Brain microvascular endothelial cell (primary cell): ENCODE data around the gene NFE2.
"Not testable (repeated sequence)": the region's sequence is repeated elsewhere in the genome, so short reads cannot be mapped to it uniquely, and the experiment has no call there.

Experiments
- DNase-seq: peaks from one replicate; pipeline ENCODE4 v3.0.0-alpha.2; 2020
- H3K27ac ChIP-seq: fragments of 250-450 bp; sonication (Bioruptor Pico); 2 replicates; pipeline ENCODE4 v1.5.1; 2020; ENCODE audit warnings: mild to moderate bottlenecking, moderate library complexity
- H3K27me3 ChIP-seq: fragments of 250-450 bp; sonication (Bioruptor Pico); replicated peaks from 2 replicates; pipeline ENCODE4 v1.5.1; 2020; ENCODE audit warnings: mild to moderate bottlenecking
- H3K36me3 ChIP-seq: fragments of 250-450 bp; sonication (Bioruptor Pico); replicated peaks from 2 replicates; pipeline ENCODE4 v1.5.1; 2020; ENCODE audit warnings: mild to moderate bottlenecking
- H3K4me3 ChIP-seq: 2 replicates; pipeline ENCODE4 v1.5.1; 2011; ENCODE audit warnings: low read depth, mild to moderate bottlenecking, control low read depth, low read length, moderate library complexity
- in situ Hi-C: cut with HindIII; loops from 2 replicates; pipeline ENCODE4 v1.10.0; 2017; ENCODE audit warnings: low sequenced_read_pairs, low pct_ligation_motif_present
- TF ChIP-seq, protein P1 (sequence below): IDR thresholded peaks from 2 replicates; pipeline ENCODE4 v1.5.1; 2011; ENCODE audit warnings: low read depth, mild to moderate bottlenecking, moderate library complexity, low read length, control low read depth, inconsistent platforms; ENCODE audit errors: missing control alignments

NFE2 gene

DNA sequence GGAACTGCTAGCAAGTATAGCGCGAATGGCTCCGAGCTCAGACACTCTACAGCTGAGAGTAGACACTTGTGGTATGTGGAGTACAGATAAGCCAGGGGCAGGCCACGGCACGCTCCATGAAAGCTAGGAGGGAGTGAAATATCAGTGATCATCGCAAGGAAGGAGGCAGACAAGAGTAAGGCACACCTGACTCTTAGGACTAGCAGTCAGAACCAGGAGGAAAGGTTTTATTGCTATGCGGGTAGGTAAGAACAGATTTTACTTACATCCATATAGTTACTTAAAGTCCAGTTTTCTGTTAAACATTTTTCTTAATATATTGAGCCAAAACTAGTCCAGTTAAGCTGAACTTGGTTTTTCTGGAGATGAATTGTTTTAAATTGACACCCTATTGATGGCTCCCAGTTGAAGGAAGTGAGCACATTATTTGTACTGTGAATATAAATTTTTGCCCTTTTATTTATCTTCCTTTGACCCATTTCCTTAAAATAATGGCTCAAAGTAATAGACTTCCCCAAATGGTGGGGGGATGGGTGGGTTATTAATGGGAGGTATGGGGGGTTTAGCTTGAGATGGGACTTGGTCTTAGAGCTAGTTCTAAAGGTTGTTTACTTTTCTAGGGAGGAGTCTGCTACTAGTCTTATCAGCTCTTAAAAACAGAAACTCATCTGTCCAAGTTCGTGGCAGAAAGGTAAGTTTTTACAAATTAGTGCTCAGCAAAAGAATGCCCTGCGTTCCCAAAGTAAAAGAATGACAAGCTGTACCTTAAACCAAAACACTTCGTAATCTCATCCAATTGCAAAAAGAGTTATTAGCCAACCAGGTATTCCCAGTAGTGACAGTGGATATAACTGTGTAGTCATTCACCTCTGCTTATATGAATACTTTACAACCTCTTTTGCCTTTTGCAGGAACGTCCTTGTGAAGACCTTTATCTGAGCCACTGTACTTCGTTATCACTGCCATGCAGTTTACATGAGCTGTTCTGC, 14.5 kb downstream of the NFE2 start:
- H3K36me3 ChIP-seq: peaks cover 59% of the 10 kb centered on the region
- TF ChIP-seq, protein P1, sequence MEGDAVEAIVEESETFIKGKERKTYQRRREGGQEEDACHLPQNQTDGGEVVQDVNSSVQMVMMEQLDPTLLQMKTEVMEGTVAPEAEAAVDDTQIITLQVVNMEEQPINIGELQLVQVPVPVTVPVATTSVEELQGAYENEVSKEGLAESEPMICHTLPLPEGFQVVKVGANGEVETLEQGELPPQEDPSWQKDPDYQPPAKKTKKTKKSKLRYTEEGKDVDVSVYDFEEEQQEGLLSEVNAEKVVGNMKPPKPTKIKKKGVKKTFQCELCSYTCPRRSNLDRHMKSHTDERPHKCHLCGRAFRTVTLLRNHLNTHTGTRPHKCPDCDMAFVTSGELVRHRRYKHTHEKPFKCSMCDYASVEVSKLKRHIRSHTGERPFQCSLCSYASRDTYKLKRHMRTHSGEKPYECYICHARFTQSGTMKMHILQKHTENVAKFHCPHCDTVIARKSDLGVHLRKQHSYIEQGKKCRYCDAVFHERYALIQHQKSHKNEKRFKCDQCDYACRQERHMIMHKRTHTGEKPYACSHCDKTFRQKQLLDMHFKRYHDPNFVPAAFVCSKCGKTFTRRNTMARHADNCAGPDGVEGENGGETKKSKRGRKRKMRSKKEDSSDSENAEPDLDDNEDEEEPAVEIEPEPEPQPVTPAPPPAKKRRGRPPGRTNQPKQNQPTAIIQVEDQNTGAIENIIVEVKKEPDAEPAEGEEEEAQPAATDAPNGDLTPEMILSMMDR: no peak
- in situ Hi-C loops: no loop called here
- H3K4me3 ChIP-seq: no peak overlapping the region
- H3K27me3 ChIP-seq: no peaks in the 10 kb centered on the region
- no peak overlapping the region for H3K27ac ChIP-seq
- no peak for DNase-seq

DNA sequence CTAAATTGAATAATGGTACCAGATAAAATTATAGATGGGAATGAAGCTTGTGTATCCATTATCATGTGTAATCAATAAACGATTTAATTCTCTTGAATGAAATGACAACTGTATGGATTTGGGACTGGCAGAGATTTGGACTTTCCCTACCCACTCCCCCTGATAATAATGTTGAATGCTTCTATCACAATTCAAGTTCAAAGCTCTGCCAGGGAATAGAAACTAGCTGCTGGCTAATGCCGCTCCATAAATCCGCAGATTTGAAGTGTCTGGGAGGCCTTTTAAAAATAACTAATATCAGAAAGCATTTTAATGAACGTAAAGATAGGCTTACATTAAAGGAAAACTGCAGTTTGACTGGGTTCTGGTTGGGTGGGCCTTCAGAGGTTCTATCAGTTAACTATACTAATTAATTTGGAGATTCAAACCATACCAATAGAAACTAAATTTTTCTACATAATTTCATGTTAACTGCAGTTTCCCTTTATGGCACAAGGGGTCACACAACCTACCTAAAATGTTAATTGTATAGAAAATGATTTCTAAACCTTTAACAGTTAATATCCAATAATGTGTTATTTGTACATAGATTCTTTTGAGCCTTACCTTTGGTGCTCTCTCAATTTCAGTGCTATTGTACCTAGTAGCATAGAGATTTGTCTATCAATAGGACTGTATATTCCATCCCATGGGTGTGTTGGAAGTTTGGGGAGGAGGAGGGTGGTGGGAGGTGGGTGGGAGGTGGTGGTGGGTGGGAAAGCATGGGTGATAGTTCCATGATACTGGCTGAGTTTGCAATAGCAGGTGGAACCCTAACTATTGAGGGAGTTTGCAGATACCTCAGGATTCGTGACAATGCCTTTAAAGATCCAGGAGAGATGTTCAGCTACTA, 15.4 kb downstream of the NFE2 start:
- Histone ChIP-seq H3K27ac (no peak overlapping the region), H3K4me3 (peak overlapping the region; percentile 22), H3K36me3 (peaks cover 64% of the 10 kb centered on the region), H3K27me3 (no peaks in the 10 kb centered on the region)
- TF ChIP-seq, protein P1: peak; percentile 29
- no peak for DNase-seq
- in situ Hi-C loops: no loop called here

DNA sequence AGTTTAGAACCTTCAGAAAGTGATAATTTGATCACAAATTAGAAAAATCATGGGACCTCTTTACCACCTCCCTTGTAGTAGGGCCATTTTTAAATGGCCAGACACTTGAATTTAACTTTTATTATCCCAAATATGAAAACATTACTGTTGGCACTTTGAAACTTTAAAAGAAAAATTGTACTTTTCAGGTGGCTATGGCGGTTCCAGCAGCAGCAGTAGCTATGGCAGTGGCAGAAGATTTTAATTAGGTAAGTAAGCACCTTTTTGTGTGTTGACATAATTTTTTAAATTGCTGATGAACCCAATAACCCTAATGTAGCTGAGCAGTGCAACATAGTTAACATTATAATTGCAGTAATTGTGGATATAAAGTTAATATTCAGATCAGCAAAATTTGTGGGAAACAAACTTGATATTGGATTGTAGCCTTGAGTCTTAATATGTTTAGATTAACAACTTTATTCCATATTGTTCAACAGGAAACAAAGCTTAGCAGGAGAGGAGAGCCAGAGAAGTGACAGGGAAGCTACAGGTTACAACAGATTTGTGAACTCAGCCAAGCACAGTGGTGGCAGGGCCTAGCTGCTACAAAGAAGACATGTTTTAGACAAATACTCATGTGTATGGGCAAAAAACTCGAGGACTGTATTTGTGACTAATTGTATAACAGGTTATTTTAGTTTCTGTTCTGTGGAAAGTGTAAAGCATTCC, 16.6 kb downstream of the NFE2 start:
- DNase-seq, H3K27ac ChIP-seq, in situ Hi-C loops, H3K27me3 ChIP-seq: not testable (repeated sequence)
- H3K4me3 ChIP-seq: peak overlapping the region; percentile 73
- H3K36me3 ChIP-seq: peaks cover 64% of the 10 kb centered on the region

DNA sequence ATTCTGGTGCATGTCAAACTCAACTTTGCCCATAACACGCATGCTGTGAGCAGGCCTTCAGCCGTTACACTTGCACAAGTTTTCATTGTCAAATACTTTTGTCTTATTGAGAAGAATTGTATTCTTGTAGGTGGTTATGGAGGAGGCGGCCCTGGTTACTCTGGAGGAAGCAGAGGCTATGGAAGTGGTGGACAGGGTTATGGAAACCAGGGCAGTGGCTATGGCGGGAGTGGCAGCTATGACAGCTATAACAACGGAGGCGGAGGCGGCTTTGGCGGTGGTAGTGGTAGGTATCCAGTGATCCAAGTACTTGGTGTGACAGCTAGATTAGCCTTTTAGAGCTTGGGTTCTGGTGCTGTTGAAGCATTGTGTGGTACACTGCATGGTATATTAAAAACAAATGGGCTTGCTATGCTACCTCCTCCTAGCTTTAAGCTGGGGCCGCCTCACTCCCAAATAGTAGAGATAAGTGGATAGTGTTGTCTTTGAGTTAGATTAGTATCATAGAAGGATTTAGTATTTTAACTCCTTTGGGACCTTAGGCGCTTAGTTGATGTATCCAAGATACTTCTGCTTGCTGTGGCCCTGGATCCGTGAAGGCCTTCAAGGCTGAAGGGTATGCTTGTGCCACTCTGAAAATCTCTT, 17.7 kb downstream of the NFE2 start:
- Histone ChIP-seq H3K27ac (no peak overlapping the region), H3K36me3 (peaks cover 64% of the 10 kb centered on the region), H3K27me3 (no peaks in the 10 kb centered on the region), H3K4me3 (peak overlapping the region; percentile 73)
- in situ Hi-C loops: no loop called here
- DNase-seq: no peak
- TF ChIP-seq, protein P1: no peak

DNA sequence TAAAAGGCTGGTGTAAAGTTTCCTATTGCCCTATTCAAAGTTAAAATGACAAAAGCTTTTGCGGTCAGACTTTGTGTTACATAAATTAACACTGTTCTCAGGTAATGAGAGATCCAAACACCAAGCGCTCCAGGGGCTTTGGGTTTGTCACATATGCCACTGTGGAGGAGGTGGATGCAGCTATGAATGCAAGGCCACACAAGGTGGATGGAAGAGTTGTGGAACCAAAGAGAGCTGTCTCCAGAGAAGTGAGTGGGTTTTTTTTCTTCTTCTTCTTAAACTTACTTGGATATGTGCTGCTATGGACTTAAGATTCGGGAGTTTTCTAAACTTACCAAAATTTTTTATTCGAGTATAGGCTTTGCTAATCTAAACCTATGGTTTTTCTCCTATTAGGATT, 19.1 kb downstream of the NFE2 start:
- Histone ChIP-seq H3K36me3 (peaks cover 52% of the 10 kb centered on the region), H3K27ac (peak overlapping the region; percentile 98), H3K4me3 (peak overlapping the region; percentile 73)
- in situ Hi-C loops, DNase-seq, H3K27me3 ChIP-seq: not testable (repeated sequence)

DNA sequence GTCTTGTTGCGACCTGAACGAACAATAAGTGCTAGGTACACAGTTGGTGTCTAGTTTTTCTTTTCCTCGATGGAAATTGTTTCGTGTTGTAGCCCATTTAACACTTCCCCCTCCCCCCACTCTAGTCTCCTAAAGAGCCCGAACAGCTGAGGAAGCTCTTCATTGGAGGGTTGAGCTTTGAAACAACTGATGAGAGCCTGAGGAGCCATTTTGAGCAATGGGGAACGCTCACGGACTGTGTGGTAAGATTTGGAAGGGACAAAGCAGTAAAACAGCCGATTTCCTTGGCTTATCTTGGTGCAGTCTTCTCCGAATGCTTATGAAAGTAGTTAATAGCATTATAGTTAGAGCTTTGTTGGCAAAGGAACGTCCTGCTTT, 19.6 kb downstream of the NFE2 start:
- in situ Hi-C loops, H3K27me3 ChIP-seq, DNase-seq: not testable (repeated sequence)
- Histone ChIP-seq H3K27ac (peak overlapping the region; percentile 98), H3K4me3 (peak overlapping the region; percentile 73), H3K36me3 (peaks cover 48% of the 10 kb centered on the region)
